ACC112 (cell line): ENCODE data around the gene LRRC47.

Source experiments
- H2AFZ ChIP-seq: fragments of 200-600 bp; sonication (generic); one replicate; pipeline ENCODE4 v1.6.0; 2017; ENCODE audit warnings: antibody characterized with exemption, low read length; ENCODE audit not compliant: unreplicated experiment
- H3K27ac ChIP-seq: fragments of 200-600 bp; sonication (generic); 2 replicates; pipeline ENCODE4 v1.5.1; 2014; ENCODE audit warnings: low read depth, mild to moderate bottlenecking, antibody characterized with exemption, low read length, moderate library complexity
- H3K27me3 ChIP-seq: fragments of 200-600 bp; sonication (generic); 2 replicates; pipeline ENCODE4 v1.6.1; 2014; ENCODE audit warnings: mild to moderate bottlenecking, antibody characterized with exemption, low read length, moderate library complexity, mixed read lengths; ENCODE audit not compliant: insufficient read depth
- H3K36me3 ChIP-seq: fragments of 200-600 bp; sonication (generic); 2 replicates; pipeline ENCODE4 v1.6.1; 2016; ENCODE audit warnings: mild to moderate bottlenecking, antibody characterized with exemption, low read length, moderate library complexity, mixed read lengths; ENCODE audit not compliant: insufficient read depth
- H3K4me1 ChIP-seq: fragments of 200-600 bp; sonication (generic); one replicate; pipeline ENCODE4 v1.6.1; 2016; ENCODE audit warnings: low read length, mixed read lengths; ENCODE audit not compliant: insufficient read depth, unreplicated experiment, control insufficient read depth
- H3K4me3 ChIP-seq: fragments of 200-600 bp; sonication (generic); 2 replicates; pipeline ENCODE4 v1.5.1; 2014; ENCODE audit warnings: mild to moderate bottlenecking, low read depth, low read length
- H3K79me2 ChIP-seq: fragments of 200-600 bp; sonication (generic); one replicate; pipeline ENCODE4 v1.6.0; 2016; ENCODE audit warnings: low read length; ENCODE audit not compliant: control insufficient read depth, unreplicated experiment, insufficient read depth

LRRC47 gene

DNA sequence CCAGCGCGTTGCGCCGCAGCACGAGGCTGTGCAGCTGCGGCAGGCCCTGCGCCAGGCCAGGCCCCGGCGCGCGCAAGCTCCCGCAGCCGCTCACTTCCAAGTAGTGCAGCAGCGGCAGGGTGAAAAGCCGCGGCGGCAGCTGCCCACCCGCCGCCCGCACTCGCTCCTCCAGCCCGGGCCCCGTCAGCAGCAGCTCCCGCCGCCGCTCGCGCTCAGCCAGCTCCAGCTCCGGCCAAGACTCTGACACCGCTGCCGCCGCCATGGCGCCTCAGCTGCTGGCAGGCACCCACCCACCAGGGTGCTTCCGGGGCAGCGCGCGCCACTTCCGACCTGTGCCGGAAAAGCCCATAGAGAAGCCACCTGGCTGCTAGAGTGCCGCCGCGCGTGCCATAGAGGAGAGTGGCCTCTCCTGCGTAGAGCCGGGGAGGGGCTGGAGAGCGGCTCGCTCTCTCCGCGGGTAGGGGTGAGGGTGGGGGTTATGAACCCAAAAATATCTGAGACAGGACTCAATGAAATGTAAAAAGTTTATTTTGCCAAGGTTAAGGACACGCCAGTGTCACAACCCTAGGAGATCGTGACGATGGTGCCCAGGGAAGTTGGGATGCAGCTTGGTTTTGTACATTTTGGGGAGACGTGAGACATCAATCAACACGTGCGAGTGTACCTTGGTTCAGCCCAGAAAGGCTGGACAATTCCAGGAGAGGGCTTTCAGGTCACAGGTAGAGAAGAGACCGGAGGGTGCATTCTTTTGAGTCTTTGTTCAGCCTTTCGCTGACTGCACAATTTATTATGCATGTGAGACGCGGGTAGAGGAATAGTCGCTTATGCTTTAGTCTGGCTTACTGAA lies at the start of gene LRRC47:
Gene LRRC47, minus strand, starts transcription at position 284 of the 847 bp plus-strand sequence. Its CDS starts 22 bp downstream, at position 262.
- Histone ChIP-seq H3K27ac (no peak within 1 kb of the TSS), H2AFZ (peak within 1 kb of the TSS; percentile 99), H3K4me3 (peak within 1 kb of the TSS; percentile 90), H3K4me1 (peaks cover 5% of the 10 kb centered on the region), H3K36me3 (no peaks in the 10 kb centered on the region), H3K27me3 (no peaks in the 10 kb centered on the region), H3K79me2 (peaks cover 46% of the 10 kb centered on the region)

DNA sequence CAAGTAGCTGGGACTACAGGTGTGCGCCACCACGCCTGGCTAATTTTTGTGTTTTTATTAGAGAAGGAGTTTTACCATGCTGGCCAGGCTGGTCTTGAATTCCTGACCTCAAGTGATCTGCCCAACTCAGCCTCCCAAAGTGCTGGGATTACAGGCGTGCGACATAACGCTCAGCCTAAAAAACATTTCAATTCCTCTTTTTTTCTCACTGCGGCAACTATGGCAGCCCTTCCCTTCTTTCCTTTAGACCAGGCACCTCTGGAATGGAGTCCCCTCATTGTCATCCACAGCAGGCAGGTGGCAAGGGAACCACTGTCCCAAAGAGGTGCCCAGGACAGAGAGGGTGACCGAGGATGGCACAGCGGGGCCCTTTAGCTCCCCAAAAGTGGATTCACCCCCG lies 46.6 kb upstream of the LRRC47 start:
- no peak overlapping the region for H3K4me3 ChIP-seq
- H3K4me1 ChIP-seq: no peaks in the 10 kb centered on the region
- no peaks in the 10 kb centered on the region for H3K27me3 ChIP-seq
- H3K79me2 ChIP-seq: no peaks in the 10 kb centered on the region
- H3K27ac ChIP-seq: no peak overlapping the region
- no peak overlapping the region for H2AFZ ChIP-seq
- H3K36me3 ChIP-seq: peaks cover 20% of the 10 kb centered on the region; the same call in 1 of the 2 replicates

DNA sequence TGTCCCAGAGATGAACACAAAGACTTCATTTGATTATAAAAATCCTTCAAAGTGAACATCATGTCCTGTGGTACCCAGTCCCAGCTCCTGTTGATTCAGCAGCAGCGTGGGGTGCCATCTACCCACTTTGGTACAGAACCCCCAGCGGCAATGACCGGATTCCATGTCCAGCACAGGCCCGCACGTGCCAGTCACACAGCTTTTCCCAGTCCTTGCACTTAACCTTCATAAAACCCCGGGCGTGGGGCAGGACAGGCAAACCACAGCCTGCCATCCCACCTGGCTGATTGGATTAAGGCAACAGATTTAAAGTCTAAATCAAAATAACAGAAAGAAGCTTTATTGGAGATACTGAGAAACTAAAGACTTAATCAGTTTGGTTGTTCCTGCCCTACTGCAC lies 45.2 kb upstream of the LRRC47 start:
- Histone ChIP-seq H3K27me3 (no peaks in the 10 kb centered on the region), H3K4me1 (no peaks in the 10 kb centered on the region), H3K27ac (no peak overlapping the region), H3K4me3 (no peak overlapping the region), H3K36me3 (peaks cover 33% of the 10 kb centered on the region), H2AFZ (no peak overlapping the region), H3K79me2 (no peaks in the 10 kb centered on the region)

DNA sequence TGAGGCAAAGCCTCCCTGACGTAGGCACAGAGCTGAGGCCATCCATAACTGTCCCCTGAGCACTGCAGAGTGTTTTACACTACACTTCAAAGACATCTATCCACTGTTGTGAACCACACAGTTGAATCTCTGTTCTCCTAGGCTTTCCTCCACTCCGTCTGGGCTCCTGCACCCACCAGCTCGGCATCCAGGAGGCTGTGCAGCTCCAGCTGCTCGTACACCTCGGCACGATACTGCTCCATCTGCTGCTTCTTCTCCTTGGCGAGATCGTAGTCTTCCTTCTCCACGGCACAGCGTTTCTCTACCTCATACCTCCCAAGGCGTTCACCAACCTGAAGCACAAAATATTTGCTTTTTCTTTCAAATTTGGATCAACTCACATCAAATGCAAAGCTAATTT lies 42.5 kb upstream of the LRRC47 start:
- Histone ChIP-seq H2AFZ (no peak overlapping the region), H3K27ac (no peak overlapping the region), H3K4me1 (no peaks in the 10 kb centered on the region), H3K27me3 (no peaks in the 10 kb centered on the region), H3K4me3 (no peak overlapping the region), H3K36me3 (peaks cover 35% of the 10 kb centered on the region), H3K79me2 (no peaks in the 10 kb centered on the region)

DNA sequence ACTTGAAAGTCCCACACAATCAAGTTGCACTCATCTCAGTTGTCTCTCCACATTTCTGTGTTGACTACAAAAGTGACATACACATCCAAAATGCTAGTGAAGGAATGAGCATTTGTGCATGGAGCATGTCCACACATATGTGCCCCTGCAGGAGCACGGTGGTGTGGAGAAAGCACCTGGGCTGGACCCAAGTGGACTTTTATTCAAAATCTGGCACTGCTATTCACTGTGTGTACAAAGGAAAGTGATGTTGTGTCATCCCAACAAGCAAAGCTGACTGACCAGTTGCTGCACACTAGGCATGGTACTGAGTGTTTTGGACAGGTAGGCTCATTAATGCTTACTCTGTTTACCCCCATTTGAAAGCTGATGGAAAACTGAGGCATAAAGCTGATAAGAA lies 41.4 kb upstream of the LRRC47 start:
- H3K27ac ChIP-seq: no peak overlapping the region
- no peaks in the 10 kb centered on the region for H3K79me2 ChIP-seq
- no peaks in the 10 kb centered on the region for H3K27me3 ChIP-seq
- H2AFZ ChIP-seq: no peak overlapping the region
- no peak overlapping the region for H3K4me3 ChIP-seq
- H3K36me3 ChIP-seq: peaks cover 39% of the 10 kb centered on the region
- H3K4me1 ChIP-seq: no peaks in the 10 kb centered on the region

DNA sequence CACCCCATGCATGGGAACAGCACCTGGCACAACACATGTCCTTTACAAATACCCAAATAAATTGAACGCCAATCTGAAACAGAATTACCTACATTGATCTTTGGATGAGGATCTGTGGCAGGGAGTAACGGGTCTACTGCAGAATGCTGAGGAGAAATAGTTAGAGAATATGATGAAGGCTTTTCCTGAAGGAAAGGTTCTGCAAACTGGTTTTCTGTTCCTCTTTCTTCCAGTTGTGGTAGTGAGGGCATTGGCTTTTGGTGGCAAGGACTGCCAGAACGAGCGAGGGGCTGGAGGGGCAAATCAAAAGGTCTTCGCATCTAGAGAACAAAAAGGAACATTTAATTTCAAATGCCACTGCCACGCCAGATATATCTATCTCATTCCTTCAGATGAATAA lies 40.9 kb upstream of the LRRC47 start:
- peaks cover 39% of the 10 kb centered on the region for H3K36me3 ChIP-seq
- no peak overlapping the region for H3K4me3 ChIP-seq
- no peaks in the 10 kb centered on the region for H3K79me2 ChIP-seq
- no peak overlapping the region for H3K27ac ChIP-seq
- no peaks in the 10 kb centered on the region for H3K4me1 ChIP-seq
- no peaks in the 10 kb centered on the region for H3K27me3 ChIP-seq
- H2AFZ ChIP-seq: no peak overlapping the region

DNA sequence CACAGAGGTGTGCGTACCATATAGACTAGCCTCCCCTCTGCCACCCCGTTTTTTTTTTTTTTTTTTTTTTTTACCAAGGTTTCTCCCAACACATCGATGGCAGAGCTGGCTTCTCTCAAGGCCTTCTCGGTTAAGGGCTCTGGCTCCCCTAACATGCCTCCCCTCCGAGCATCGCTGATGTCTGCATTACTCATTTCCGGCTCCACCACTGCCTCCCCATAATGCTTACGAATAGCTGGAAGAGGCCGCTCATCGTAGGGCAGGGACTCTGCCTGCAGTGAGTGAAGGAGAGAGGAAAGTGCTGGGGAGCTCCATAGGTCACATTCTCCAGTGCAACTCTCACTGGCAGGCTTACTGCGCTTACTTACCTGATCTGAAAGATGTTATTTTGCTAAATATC lies 40.1 kb upstream of the LRRC47 start:
- no peak overlapping the region for H3K4me3 ChIP-seq
- no peaks in the 10 kb centered on the region for H3K27me3 ChIP-seq
- no peak overlapping the region for H3K27ac ChIP-seq
- H2AFZ ChIP-seq: no peak overlapping the region
- H3K36me3 ChIP-seq: peaks cover 39% of the 10 kb centered on the region
- no peaks in the 10 kb centered on the region for H3K79me2 ChIP-seq
- no peaks in the 10 kb centered on the region for H3K4me1 ChIP-seq

DNA sequence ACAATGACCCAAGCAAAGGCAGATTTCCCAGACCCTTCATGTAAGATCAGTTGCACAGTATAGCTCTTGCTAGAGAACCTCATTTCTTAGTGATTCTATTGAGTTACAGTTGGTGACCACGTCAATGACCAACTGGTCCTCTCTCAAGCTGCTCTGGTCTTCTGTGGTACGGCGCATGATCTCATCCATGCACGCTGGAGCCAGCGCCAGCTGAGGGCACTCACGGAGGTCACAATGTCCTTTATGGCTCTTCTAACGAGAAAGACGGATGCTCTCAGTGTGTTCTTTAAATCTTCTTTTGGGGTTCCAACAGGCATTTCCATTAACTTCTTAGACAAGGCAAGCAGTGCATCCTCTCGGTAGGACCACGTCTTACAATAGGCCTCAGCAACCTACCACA lies 38.4 kb upstream of the LRRC47 start:
- Histone ChIP-seq H2AFZ (no peak overlapping the region), H3K27ac (no peak overlapping the region), H3K4me3 (no peak overlapping the region), H3K4me1 (no peaks in the 10 kb centered on the region), H3K79me2 (no peaks in the 10 kb centered on the region), H3K27me3 (no peaks in the 10 kb centered on the region), H3K36me3 (peaks cover 36% of the 10 kb centered on the region)

DNA sequence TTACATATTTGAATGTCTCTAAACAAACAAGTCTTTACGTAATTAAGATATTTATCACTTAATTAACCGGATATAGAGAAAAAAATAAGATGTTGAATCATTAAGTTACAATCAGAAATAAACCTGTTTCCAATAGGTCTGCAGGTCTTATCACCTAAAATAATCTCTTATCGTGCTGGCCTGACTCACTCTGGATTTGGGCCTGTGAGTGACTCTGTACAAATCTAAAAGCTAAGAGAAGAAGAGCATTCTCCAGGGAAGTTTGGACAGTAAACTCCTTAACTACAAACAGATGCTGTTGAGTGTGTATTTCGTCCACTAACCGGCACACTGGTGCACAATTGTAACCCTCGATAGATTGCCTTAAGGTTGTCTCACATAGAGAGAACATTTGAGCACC lies 35.4 kb upstream of the LRRC47 start:
- Histone ChIP-seq H2AFZ (no peak overlapping the region), H3K79me2 (no peaks in the 10 kb centered on the region), H3K27ac (no peak overlapping the region), H3K4me3 (no peak overlapping the region), H3K27me3 (no peaks in the 10 kb centered on the region), H3K4me1 (no peaks in the 10 kb centered on the region), H3K36me3 (peaks cover 11% of the 10 kb centered on the region)

DNA sequence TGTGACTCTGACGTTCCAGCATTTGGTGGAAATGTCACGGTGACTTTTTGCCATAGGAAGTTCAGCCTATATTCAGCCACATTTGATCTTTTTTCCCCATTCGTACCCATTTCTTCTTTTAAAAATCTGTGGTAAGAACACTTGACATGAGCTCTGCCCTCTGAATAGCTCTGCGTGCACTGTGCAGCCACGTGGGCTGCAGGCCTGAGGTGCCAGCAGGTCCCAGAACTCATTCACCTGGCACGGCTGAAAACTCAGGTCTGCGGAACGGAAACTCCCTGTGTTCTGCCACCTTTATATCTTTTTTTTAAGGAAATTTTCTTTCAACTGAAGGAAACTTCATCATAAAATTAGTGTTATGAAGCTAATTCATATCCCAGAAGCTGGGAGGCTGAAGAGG lies 32.1 kb upstream of the LRRC47 start:
- peaks cover 5% of the 10 kb centered on the region; the same call in 1 of the 2 replicates for H3K36me3 ChIP-seq
- H3K27me3 ChIP-seq: no peaks in the 10 kb centered on the region
- H3K27ac ChIP-seq: no peak overlapping the region
- no peak overlapping the region for H3K4me3 ChIP-seq
- no peaks in the 10 kb centered on the region for H3K79me2 ChIP-seq
- no peak overlapping the region for H2AFZ ChIP-seq
- no peaks in the 10 kb centered on the region for H3K4me1 ChIP-seq

DNA sequence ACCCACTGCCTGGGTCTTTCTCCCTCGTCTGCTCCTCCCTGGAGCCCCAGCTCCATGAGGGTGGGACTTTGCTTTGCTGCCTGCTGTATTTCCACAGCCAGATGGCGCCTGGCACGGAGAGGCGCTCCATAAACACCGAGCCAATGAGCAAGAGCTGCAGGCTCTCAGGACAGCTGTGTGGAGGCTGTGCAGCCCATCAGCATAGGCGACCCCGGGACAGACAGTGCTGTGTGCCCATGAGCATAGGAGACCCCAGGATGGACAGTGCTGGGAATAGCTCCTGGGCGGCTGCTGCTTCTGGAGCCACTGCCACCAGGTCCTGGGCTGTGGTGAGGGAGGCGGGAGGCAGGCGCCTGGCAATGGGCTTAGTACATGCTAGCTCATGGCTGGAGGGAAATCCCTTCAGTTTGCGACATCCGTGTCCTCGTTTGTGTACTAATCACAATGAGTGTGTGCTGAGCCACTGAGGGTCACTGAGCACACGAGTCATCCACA lies 31.6 kb upstream of the LRRC47 start:
- peaks cover 5% of the 10 kb centered on the region; the same call in 1 of the 2 replicates for H3K36me3 ChIP-seq
- H3K79me2 ChIP-seq: no peaks in the 10 kb centered on the region
- H2AFZ ChIP-seq: no peak overlapping the region
- H3K4me1 ChIP-seq: no peaks in the 10 kb centered on the region
- no peak overlapping the region for H3K27ac ChIP-seq
- no peaks in the 10 kb centered on the region for H3K27me3 ChIP-seq
- no peak overlapping the region for H3K4me3 ChIP-seq
